ENCODE data around the gene POLR2L. TPM values are rescaled to one million over a fixed set of nuclear protein-coding genes. Genes with fewer than 3 reads are reported as not detected.

POLR2L gene
- total RNA-seq, 2 donors from 2014 or later: 33.5 to 83.4 TPM

GRCh38 chr11:843086-843734 lies 881 bp upstream of the POLR2L start:
- DNase-seq: peak in 1 of 4 donors; percentile 38
- Histone ChIP-seq H3K4me3 (peak overlapping the region; percentile 81 to 86), H3K36me3 (replicated peaks in 1 of 2; ENCODE audit: insufficient read depth in 1 of 2, low read depth in 2 of 2) (peaks cover 0 to 10% of the 10 kb centered on the region in 2 donors), H3K9me3 (no peaks in the 10 kb centered on the region), H3K27ac (peak overlapping the region; percentile 82 to 96 (median 92)), H3K27me3 (no peaks in the 10 kb centered on the region), H3K4me1 (peaks cover 64% of the 10 kb centered on the region)
- TF ChIP-seq POLR2A (IDR thresholded peaks at IDR 0.05): no peak
- TF ChIP-seq, protein P1, sequence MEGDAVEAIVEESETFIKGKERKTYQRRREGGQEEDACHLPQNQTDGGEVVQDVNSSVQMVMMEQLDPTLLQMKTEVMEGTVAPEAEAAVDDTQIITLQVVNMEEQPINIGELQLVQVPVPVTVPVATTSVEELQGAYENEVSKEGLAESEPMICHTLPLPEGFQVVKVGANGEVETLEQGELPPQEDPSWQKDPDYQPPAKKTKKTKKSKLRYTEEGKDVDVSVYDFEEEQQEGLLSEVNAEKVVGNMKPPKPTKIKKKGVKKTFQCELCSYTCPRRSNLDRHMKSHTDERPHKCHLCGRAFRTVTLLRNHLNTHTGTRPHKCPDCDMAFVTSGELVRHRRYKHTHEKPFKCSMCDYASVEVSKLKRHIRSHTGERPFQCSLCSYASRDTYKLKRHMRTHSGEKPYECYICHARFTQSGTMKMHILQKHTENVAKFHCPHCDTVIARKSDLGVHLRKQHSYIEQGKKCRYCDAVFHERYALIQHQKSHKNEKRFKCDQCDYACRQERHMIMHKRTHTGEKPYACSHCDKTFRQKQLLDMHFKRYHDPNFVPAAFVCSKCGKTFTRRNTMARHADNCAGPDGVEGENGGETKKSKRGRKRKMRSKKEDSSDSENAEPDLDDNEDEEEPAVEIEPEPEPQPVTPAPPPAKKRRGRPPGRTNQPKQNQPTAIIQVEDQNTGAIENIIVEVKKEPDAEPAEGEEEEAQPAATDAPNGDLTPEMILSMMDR (IDR thresholded peaks at IDR 0.05): no peak
- WGBS, 2 donors: 1 to 3% methylated on average over 13 to 51 of the region's 53 CpGs
- ATAC-seq: no peak
- intact Hi-C loops (cut with DNase I): no loop called here

DNA sequence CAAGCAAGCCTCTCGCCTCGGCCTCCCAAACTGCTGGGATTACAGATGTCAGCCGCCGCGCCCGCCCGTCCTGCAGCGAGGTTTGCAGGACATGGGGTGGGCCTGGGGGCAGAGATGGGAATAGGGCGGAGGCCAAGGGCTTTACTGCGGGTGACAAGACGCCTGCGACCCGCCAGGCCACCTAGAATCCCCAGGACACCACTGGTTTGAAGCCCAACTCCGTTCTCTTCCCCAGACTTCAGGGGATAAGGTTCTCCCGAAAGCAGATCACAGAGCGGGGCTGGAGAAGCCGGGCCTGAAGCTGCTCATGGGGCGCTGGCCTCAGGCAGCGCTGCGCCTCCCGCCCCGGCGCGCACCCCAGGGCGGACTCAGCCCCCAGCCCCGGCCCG lies 354 bp downstream of the POLR2L start:
- Histone ChIP-seq H3K4me1 (peaks cover 71% of the 10 kb centered on the region), H3K9me3 (no peaks in the 10 kb centered on the region), H3K27me3 (no peaks in the 10 kb centered on the region), H3K27ac (peak overlapping the region; percentile 82 to 96 (median 92)), H3K36me3 (replicated peaks in 1 of 2; ENCODE audit: insufficient read depth in 1 of 2, low read depth in 2 of 2) (peaks cover 0 to 16% of the 10 kb centered on the region in 2 donors), H3K4me3 (peak overlapping the region; percentile 81 to 86)
- WGBS, 2 donors: 1% methylated on average over 14 to 27 of the region's 27 CpGs
- no peak for TF ChIP-seq POLR2A (IDR thresholded peaks at IDR 0.05)
- ATAC-seq (peak; percentile 10), DNase-seq (no peak)
- intact Hi-C loops (cut with DNase I): no loop called here

DNA sequence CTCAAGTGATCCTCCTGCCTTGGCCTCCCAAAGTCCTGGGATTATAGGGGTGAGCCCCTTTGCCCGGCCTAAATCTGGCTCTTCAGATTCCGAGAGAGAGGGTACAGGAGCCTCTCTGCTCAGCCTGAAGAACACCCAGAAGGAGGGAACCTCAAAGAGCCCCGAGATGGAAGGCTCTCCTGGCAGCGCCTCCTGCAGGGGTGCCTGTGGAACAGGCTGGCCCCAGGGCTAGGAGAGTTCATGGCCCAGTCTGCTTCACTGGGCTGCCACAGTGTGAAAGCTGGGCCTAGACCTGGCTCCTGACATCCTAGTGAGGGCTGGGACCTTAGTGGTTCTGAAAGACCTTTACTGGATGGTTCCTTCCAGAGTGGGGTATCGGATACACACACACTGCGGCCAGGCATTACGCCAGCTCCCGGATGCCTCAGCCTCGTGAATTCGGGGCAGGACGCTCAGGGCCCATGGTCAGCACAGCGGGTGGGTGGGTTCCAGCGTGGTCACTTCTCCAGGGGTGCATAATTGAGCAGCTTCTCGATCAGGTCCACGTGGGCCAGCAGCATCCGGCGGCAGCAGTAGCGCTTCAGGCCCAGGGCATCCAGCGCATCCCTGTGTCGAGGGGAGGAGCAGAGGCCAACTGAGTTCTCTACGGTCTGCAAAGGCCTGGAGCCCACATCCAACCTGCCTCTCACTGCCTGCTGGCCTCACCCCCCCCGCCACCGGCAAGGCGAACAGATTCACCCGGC lies 2.3 kb downstream of the POLR2L start:
- intact Hi-C loops (cut with DNase I): no loop called here
- WGBS, 2 donors: 64 to 75% methylated on average over 8 to 22 of the region's 25 CpGs
- Histone ChIP-seq H3K4me3 (no peak overlapping the region), H3K4me1 (peaks cover 78% of the 10 kb centered on the region), H3K27ac (peak overlapping the region in 3 of 4 donors; percentile 91 to 96 (median 93)), H3K27me3 (no peaks in the 10 kb centered on the region), H3K36me3 (replicated peaks in 1 of 2; ENCODE audit: insufficient read depth in 1 of 2, low read depth in 2 of 2) (peaks cover 0 to 20% of the 10 kb centered on the region in 2 donors), H3K9me3 (no peaks in the 10 kb centered on the region)
- no peak for ATAC-seq
- TF ChIP-seq POLR2A (IDR thresholded peaks at IDR 0.05): no peak
- TF ChIP-seq, protein P1 (IDR thresholded peaks at IDR 0.05): peak in 2 of 7 experiments; percentile 2 to 21
- no peak for DNase-seq

- peaks cover 0 to 20% of the 10 kb centered on the region in 2 donors for H3K36me3 ChIP-seq (replicated peaks in 1 of 2; ENCODE audit: insufficient read depth in 1 of 2, low read depth in 2 of 2)
- ATAC-seq: no peak
Measured at GRCh38 chr11:839280-839623, 3.1 kb downstream of the POLR2L start.

More at GRCh38 chr11:839280-839623, 3.1 kb downstream of the POLR2L start:
- DNase-seq: no peak
- 83 to 93% methylated on average over 1 to 3 of the region's 5 CpGs for WGBS, 2 donors
- intact Hi-C loops (cut with DNase I): no loop called here
- Histone ChIP-seq H3K27ac (peak overlapping the region in 3 of 4 donors; percentile 40 to 99 (median 44)), H3K4me3 (no peak overlapping the region), H3K4me1 (peaks cover 79% of the 10 kb centered on the region), H3K27me3 (no peaks in the 10 kb centered on the region), H3K9me3 (no peaks in the 10 kb centered on the region)
- no peak for TF ChIP-seq POLR2A (IDR thresholded peaks at IDR 0.05)
- TF ChIP-seq, protein P1 (IDR thresholded peaks at IDR 0.05): no peak

All from body of pancreas (tissue), 4 donors.